ENCODE results near the gene ACKR3.

- TF ChIP-seq EZH2phosphoT487 (IDR thresholded peaks at IDR 0.05; ENCODE audit: borderline replicate concordance), result no peak
- TF ChIP-seq, protein P1, sequence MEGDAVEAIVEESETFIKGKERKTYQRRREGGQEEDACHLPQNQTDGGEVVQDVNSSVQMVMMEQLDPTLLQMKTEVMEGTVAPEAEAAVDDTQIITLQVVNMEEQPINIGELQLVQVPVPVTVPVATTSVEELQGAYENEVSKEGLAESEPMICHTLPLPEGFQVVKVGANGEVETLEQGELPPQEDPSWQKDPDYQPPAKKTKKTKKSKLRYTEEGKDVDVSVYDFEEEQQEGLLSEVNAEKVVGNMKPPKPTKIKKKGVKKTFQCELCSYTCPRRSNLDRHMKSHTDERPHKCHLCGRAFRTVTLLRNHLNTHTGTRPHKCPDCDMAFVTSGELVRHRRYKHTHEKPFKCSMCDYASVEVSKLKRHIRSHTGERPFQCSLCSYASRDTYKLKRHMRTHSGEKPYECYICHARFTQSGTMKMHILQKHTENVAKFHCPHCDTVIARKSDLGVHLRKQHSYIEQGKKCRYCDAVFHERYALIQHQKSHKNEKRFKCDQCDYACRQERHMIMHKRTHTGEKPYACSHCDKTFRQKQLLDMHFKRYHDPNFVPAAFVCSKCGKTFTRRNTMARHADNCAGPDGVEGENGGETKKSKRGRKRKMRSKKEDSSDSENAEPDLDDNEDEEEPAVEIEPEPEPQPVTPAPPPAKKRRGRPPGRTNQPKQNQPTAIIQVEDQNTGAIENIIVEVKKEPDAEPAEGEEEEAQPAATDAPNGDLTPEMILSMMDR (conservative IDR thresholded peaks at IDR 0.05; ENCODE audit: low read length), result no peak
Observed at GRCh38 chr2:236601316-236602202, 31.9 kb downstream of the ACKR3 start.
